Brain microvascular endothelial cell (primary cell): ENCODE results near the gene FGF18.

ENCODE experiments used
- DNase-seq: peaks from one replicate; pipeline ENCODE4 v3.0.0-alpha.2; 2020
- H3K27ac ChIP-seq: fragments of 250-450 bp; sonication (Bioruptor Pico); 2 replicates; pipeline ENCODE4 v1.5.1; 2020; ENCODE audit warnings: mild to moderate bottlenecking, moderate library complexity
- H3K27me3 ChIP-seq: fragments of 250-450 bp; sonication (Bioruptor Pico); replicated peaks from 2 replicates; pipeline ENCODE4 v1.5.1; 2020; ENCODE audit warnings: mild to moderate bottlenecking
- H3K36me3 ChIP-seq: fragments of 250-450 bp; sonication (Bioruptor Pico); replicated peaks from 2 replicates; pipeline ENCODE4 v1.5.1; 2020; ENCODE audit warnings: mild to moderate bottlenecking
- H3K4me3 ChIP-seq: 2 replicates; pipeline ENCODE4 v1.5.1; 2011; ENCODE audit warnings: low read depth, mild to moderate bottlenecking, control low read depth, low read length, moderate library complexity
- in situ Hi-C: cut with HindIII; loops from 2 replicates; pipeline ENCODE4 v1.10.0; 2017; ENCODE audit warnings: low sequenced_read_pairs, low pct_ligation_motif_present
- TF ChIP-seq, protein P1 (sequence below): IDR thresholded peaks from 2 replicates; pipeline ENCODE4 v1.5.1; 2011; ENCODE audit warnings: low read depth, mild to moderate bottlenecking, moderate library complexity, low read length, control low read depth, inconsistent platforms; ENCODE audit errors: missing control alignments

The FGF18 gene

DNA sequence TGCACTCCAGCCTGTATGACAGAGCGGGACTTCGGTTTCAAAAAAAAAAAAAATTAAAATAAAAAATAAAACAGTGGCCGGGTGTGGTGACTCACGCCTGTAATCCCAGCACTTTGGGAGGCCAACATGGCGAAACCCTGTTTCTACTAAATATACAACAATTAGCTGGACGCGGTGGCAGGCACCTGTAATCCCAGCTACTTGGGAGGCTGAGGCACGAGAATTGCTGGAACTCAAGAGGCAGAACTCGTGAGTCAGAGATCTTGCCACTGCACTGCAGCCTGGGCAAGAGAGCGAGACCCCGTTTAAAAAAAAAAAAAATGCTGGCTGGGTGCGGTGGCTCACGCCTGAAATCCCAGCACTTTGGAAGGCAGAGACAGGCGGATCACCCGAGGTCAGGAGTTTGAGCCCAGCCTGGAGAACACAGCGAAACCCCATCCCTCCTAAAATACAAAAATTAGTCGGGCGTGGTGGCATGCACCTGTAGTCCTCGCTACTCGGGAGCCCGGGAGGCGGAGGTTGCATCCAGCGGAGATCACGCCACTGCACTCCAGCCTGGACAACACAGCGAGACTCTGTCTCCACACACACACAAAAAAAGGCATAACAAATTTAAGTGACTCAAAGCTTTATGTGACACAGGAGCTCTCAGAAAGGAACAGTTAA is 33.3 kb upstream of the FGF18 start:
- Histone ChIP-seq H3K4me3 (no peak overlapping the region), H3K27ac (no peak overlapping the region), H3K36me3 (peaks cover 14% of the 10 kb centered on the region), H3K27me3 (no peaks in the 10 kb centered on the region)
- no peak for DNase-seq
- in situ Hi-C loops: no loop called here
- TF ChIP-seq, protein P1, sequence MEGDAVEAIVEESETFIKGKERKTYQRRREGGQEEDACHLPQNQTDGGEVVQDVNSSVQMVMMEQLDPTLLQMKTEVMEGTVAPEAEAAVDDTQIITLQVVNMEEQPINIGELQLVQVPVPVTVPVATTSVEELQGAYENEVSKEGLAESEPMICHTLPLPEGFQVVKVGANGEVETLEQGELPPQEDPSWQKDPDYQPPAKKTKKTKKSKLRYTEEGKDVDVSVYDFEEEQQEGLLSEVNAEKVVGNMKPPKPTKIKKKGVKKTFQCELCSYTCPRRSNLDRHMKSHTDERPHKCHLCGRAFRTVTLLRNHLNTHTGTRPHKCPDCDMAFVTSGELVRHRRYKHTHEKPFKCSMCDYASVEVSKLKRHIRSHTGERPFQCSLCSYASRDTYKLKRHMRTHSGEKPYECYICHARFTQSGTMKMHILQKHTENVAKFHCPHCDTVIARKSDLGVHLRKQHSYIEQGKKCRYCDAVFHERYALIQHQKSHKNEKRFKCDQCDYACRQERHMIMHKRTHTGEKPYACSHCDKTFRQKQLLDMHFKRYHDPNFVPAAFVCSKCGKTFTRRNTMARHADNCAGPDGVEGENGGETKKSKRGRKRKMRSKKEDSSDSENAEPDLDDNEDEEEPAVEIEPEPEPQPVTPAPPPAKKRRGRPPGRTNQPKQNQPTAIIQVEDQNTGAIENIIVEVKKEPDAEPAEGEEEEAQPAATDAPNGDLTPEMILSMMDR: no peak

DNA sequence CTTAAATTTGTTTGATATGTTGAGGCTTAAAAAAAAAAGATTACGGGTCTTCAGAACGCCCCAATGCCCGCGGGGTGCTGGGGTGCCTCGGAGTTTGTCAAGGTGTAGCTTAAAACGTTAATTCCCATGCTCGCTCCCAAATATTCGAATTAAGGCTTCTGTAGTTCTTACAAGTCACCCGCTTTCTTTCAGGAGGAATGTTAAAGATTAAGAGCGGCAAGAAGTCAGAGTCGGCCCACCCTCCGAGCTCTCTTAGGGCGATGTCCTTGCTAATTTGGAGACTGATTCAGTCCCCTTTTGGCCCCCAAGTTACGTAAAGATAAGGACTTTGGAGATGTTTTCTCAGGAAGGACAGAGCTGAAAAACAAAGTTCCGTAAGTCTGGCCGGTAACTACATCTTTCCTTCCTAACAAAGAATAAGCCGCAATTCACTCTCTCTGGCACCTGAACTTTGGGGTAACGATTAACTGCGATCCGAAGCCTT is 32.5 kb upstream of the FGF18 start:
- H3K4me3 ChIP-seq: peak overlapping the region; percentile 98
- H3K27ac ChIP-seq: peak overlapping the region; percentile 71
- DNase-seq: no peak
- H3K27me3 ChIP-seq: no peaks in the 10 kb centered on the region
- H3K36me3 ChIP-seq: peaks cover 22% of the 10 kb centered on the region
- in situ Hi-C loops: no loop called here
- TF ChIP-seq, protein P1: no peak

DNA sequence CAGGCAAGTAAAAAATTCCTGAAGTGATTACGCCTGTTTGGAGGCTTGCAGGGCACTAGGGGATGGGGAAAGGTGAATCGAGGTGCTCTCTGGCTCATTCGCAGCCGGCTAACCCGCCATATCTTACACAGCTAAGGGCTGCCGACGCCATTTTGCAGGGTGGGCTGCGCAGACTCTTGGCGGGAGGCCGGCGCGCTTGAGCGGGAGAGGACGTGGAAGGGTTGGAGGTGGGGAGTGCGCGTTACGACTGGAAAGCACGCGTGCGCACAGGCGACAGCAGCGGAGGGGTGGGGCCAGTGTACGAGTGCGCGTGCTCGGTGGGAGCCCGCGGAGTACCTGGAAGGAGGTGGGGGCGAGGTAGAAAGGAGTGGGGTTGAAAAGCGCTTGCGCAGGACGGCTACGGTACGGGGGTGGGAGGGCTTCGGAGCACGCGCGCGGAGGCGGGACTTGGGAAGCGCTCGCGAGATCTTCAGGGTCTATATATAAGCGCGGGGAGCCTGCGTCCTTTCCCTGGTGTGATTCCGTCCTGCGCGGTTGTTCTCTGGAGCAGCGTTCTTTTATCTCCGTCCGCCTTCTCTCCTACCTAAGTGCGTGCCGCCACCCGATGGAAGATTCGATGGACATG is 32.0 kb upstream of the FGF18 start, which contains the start of gene NPM1:
NPM1 (plus strand) TSS at position 505 of the 625 bp plus-strand sequence; CDS start at position 605, 100 bp downstream.
- TF ChIP-seq, protein P1: no peak
- in situ Hi-C loops: no loop called here

DNA sequence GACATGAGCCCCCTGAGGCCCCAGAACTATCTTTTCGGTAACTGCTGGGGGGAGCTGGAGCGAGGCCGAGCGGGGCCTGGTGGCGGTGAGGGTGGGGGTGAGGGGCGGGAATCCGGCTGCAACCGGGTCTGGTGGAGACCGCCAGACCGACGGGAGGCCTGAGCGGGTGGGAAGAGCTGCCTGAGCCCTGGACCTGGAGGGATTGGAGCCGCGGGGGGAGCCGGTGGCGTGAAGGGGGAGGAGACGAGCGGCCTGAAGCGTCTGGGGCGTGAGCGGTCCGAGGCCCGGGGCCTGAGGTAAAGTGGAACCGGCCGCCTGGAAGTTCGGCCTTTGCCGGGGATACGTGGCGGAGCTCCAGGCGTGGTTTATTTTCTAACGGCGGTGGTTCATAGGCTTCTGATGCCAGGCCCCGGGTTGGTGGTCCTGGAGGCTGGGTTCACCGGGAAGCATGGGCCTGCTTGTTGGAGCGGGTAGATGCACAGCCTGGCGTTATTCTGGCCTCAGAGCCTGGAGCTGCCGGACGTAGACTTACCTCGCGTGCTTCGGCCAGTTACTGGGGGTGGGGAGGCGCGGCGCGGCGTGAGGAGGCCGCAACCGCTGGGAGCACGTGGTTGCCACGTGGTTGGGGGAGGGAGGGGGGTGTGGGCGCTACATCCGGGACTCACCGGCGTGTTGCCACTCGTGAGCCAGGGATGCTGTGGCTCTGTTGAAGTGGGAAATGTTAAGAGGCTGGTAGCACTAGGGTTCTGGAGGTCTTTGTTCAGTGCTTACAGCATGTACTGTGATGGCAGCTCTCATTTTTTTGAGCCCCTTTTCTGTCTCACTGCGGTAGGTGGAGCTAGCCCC is 31.3 kb upstream of the FGF18 start:
- peak overlapping the region; percentile 68 for H3K27ac ChIP-seq
- in situ Hi-C loops: no loop called here

More for the DNA sequence above, 32.0 kb upstream of the FGF18 start, which contains the start of gene NPM1:
- Histone ChIP-seq H3K27ac (peak within 1 kb of the TSS; percentile 71), H3K4me3 (peak within 1 kb of the TSS; percentile 98), H3K36me3 (peaks cover 26% of the 10 kb centered on the region), H3K27me3 (no peaks in the 10 kb centered on the region)
- peak; percentile 96 for DNase-seq

DNA sequence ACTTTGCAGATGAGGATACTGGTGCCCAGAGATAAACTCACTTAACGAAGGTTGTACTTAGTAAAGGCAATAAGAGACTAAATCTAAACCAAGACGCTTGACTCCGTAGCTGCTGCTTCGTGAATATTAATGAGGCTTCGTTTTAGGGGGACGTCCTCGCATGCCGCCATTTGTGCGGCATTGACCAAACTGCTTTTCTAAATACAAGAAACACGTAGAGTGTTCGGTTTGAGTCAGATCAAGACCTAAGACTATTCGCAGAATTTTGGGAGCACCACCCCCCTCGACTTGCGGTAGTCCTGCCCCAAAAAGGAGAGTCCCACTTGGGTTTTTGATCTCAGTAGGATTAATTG is 30.7 kb upstream of the FGF18 start:
- in situ Hi-C loops: no loop called here
- TF ChIP-seq, protein P1: no peak
- no peak for DNase-seq
- peaks cover 38% of the 10 kb centered on the region for H3K36me3 ChIP-seq
- H3K27me3 ChIP-seq: no peaks in the 10 kb centered on the region
- H3K4me3 ChIP-seq: peak overlapping the region; percentile 98
- peak overlapping the region; percentile 68 for H3K27ac ChIP-seq

More for the DNA sequence above, 31.3 kb upstream of the FGF18 start:
- TF ChIP-seq, protein P1: peak; percentile 2
- no peaks in the 10 kb centered on the region for H3K27me3 ChIP-seq
- peaks cover 32% of the 10 kb centered on the region for H3K36me3 ChIP-seq
- H3K4me3 ChIP-seq: peak overlapping the region; percentile 98
- DNase-seq: peak; percentile 55
